ENCODE results near the gene LMF2.
"Not testable (repeated sequence)": the region's sequence is repeated elsewhere in the genome, so short reads cannot be mapped to it uniquely, and the experiment has no call there.

The LMF2 gene, protein sequence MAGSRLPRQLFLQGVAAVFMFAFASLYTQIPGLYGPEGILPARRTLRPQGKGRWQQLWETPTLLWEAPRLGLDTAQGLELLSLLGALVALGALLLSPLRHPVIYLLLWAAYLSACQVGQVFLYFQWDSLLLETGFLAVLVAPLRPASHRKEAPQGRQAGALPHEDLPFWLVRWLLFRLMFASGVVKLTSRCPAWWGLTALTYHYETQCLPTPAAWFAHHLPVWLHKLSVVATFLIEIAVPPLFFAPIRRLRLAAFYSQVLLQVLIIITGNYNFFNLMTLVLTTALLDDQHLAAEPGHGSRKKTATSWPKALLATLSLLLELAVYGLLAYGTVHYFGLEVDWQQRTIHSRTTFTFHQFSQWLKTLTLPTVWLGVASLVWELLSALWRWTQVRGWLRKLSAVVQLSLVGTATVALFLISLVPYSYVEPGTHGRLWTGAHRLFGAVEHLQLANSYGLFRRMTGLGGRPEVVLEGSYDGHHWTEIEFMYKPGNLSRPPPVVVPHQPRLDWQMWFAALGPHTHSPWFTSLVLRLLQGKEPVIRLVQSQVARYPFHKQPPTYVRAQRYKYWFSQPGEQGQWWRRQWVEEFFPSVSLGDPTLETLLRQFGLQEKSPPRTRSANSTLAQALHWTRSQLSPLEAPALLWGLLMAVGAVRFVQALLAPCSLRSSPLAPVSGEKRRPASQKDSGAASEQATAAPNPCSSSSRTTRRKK

DNA sequence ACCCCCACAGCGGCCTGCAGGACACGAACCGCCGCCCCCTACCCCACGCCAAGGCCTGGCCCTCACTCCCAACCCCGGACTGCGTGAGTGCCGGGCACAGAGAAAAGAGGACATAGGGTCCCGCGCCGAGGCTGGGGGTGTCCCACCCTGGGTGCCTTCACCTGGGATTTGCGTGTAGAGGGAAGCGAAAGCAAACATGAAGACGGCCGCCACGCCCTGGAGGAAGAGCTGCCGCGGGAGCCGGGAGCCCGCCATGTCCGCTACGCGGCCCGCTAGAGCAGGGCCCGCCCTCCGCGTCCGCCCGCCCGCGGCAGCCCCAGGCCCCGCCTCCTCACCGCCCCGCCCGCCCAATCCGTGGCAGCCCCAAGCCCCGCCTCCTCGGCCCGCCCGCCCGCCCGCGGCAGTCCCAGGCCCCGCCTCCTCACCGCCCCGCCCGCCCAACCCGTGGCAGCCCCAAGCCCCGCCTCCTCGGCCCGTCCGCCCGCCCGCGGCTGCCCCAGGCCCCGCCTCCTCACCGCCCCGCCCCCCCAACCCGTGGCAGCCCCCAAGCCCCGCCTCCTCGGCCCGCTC lies at the start of gene LMF2:
TSS of gene LMF2 (minus strand) at position 282 of the 570 bp plus-strand sequence. CDS start at position 255, 27 bp downstream.
- peak; percentile 85 to 89 for DNase-seq (ENCODE audit: low read depth in 2 of 2, low spot score in 1 of 2)

- DNase-seq (ENCODE audit: low read depth in 2 of 2, low spot score in 1 of 2): no peak
These were observed 49.2 kb upstream of the LMF2 start for GRCh38 chr22:50556703-50557102.

GRCh38 chr22:50553310-50553709 lies 45.8 kb upstream of the LMF2 start:
- no peak for DNase-seq (ENCODE audit: low read depth in 2 of 2, low spot score in 1 of 2)

DNA sequence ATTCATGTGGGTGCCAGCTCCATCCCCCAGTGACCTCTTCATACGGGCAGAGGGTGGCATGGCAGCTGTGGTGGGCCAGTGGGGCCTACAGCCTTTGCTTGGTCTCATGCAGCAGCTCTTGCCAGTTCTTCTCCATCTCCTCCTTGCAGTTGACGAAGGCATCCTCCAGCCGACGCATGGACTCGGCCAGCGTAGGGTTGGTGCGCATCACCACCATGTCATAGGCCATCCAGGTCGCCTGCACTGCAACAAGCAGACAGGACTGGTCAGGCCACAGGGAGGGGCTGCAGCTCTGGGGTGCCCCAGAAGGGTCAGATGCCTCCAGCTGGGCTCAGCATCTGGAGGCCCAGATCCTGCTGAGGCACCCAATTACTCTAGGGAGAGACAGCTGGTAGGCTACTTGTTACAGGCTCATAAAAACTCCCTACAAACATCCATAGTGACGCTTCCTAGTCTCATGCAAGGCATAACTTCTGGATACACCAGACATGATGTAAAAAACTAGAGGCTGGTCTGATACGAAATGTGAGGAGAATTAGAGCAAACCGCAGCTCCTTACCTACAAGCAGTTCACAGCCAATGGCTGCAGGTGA lies 43.8 kb upstream of the LMF2 start:
- DNase-seq (ENCODE audit: low read depth in 2 of 2, low spot score in 1 of 2): no peak

DNA sequence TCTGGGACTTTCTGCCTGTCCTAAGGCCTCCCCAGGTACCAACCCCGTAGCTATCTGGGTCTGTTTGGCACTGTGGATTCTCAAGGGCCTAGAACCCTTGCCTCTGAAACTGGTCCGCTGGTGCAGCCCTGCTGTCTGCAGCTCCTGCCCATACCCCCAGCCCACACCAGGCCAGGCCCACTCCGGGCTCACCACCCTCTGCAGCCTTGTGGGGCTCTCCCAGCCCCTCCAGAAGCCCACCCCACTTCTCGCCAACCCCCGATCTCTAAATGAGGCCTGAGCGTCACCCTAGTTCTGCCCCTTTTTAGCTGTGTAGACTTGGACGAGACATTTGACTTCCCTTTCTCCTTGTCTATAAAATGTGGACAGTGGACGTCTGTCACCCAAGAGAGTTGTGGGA lies 42.9 kb upstream of the LMF2 start:
- no peak for DNase-seq (ENCODE audit: low read depth in 2 of 2, low spot score in 1 of 2)

DNA sequence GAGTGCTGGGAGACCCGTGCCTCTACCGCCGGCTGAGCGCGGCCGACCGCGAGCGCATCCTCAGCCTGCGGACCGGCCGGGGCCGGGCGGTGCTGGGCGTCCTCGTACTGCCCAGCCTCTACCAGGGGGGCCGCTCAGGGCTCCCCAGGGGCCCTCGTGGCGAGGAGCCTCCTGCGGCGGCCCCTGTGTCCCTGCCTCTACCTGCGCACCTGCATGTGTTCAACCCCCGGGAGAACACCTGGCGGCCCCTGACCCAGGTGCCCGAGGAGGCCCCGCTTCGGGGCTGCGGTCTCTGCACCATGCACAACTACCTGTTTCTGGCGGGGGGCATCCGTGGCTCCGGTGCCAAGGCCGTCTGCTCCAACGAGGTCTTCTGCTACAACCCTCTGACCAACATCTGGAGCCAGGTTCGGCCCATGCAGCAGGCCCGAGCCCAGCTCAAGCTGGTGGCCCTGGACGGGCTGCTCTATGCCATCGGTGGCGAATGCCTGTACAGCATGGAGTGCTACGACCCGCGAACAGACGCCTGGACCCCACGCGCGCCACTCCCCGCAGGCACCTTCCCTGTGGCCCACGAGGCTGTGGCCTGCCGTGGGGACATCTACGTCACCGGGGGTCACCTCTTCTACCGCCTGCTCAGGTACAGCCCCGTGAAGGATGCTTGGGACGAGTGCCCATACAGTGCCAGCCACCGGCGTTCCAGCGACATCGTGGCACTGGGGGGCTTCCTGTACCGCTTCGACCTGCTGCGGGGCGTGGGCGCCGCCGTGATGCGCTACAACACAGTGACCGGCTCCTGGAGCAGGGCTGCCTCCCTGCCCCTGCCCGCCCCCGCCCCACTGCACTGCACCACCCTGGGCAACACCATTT lies 41.7 kb upstream of the LMF2 start:
- DNase-seq (ENCODE audit: low read depth in 2 of 2, low spot score in 1 of 2): no peak

DNA sequence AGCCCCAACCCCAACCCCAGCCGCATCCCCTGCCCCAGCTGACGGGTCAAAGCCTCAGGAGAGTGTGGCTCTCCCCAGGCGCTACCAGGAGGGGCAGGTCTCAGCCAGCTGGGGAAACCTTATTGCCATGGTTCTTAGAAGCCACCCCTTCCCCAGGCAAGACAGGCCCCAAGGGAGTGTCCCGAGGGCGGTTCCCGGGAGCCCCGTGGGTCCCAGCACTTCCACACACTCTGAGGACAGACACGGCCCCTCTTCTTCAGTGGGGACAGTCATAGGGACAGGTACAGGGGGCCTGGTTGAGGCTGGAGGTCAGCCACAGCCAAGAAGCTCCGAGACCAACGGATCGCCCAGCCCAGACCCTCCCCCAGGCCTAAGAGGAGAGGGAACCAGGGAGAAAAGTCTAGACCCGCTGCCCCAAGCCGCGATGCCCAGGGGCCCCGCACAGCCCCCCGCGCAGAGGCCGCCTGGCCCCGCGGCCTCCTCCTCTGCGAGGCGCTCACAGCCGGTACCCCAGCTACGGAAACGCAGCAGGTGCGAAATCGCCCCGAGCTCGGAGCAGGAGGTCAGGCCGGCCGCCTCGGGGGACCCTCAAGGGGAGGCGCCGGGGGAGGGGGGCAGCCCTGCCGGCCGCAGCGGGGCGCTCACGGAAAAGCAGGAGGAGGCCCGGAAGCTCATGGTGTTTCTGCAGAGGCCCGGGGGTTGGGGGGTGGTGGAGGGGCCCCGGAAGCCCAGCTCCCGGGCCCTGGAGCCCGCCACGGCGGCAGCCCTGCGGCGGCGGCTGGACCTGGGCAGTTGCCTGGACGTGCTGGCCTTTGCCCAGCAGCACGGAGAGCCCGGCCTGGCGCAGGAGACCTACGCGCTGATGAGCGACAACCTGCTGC lies 40.8 kb upstream of the LMF2 start:
- no peak for DNase-seq (ENCODE audit: low read depth in 2 of 2, low spot score in 1 of 2)

DNA sequence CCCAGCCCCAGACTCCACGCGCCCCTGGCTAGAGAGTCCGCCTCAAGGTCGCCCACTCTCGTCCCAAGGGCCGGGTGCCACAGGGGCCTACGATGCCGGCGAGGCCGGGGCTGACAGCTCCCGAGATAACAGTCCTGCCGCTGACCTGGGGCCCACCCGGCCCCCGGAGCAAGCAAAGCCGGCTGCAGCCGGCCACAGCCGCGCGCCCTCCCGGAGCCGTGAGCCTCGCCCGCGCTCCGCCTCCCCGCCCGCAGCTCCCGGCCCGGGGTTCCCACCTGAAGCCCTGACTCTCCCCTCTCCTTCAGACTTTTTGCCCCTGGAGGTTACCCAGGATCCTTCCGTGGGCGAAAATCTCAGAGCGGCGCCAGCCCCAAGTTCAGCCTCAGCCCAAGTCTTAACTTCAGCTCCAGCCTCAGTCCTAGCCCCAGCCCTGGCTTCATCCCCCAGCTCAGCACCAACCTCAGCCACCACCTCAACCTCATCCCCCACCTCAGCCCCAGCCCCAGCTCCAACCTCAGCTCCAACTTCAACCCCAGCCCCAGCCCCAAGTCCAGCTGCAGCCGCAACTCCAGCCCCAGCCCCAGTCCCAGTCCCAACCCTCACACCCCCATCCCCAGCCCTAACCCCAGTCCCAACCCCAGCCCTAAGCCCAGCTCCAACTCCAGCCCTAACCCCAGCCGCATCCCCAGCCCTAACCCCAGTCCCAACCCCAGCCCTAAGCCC lies 39.9 kb upstream of the LMF2 start:
- no peak for DNase-seq (ENCODE audit: low read depth in 2 of 2, low spot score in 1 of 2)

DNA sequence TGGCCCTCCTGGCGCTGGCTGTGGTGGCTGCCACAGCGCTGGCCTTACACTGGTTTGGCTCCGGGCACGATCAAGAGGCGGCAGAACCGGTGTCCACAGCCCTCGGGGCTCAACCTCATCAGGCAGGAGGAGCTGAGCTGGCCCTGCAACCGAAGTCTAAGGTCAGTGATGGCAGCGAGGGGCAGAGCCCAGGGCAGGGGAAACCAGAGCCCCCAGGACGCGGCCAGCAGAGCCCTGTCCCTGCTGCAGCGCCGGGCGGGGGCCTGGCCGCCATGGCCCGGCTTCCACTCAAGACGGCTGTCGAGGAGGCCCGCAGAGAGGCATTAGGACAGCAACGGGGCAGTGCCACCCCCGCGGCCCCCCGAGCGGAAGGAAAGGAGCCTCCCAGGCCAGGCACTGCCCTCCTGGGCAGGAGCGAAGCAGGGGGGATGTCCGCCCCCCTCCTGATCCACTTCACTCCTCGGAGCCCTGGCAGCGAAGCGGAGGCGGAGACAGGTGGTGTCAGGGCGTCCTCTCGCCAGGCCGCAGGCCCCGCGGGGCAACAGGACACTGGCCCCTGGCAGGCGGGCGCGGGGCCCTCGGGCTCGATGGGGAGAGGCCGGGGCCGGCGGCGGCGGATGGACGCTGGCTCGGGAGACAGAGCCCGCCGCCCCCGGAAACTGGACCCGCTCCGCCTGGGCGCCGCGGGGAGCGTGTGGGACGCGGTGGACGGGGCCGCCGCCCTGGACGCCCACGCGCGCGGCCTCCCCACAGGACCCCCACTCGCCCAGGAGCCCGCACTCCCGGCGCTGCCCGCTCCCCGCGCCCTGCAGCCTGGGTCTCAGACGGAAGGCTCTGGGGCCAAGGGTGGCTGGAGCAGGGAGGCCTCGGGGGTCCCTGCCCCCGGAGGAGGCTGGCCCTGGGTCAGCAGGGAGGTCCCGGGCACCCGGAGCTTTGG lies 39.1 kb upstream of the LMF2 start:
- no peak for DNase-seq (ENCODE audit: low read depth in 2 of 2, low spot score in 1 of 2)

GRCh38 chr22:50545522-50546325 lies 38.2 kb upstream of the LMF2 start, which contains the start of gene KLHDC7B:
TSS of gene KLHDC7B (plus strand) at chr22:50545899. CDS start at chr22:50546244, 345 bp downstream.
- no peak for DNase-seq (ENCODE audit: low read depth in 2 of 2, low spot score in 1 of 2)

DNA sequence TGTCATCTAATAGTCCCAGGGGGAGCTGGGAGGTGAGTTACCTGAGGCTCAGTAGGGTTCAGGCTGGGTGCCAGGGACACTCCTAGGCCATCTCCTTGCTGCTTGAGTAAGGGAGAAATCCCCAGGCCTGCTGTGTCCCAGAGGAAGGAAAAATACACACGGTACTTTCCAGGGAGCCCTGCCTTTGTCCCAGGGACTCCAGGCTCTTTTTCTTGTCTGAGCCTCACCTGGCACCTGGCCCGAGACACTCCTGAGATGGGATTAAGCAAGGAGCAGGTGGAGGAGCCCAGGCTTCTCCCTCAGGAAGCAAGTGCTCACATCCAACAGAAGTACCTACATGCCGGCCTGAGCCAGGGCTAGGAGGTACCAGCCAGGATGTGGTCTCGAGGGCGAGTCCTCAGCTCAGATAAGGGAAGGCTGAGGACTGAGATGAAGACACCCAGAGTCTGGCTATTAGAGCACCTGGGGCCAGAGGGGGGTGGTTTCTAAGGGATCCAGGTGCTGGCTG lies 37.3 kb upstream of the LMF2 start:
- DNase-seq (ENCODE audit: low read depth in 2 of 2, low spot score in 1 of 2): no peak

- peak in 1 of 2 donors; percentile 73 for DNase-seq (ENCODE audit: low read depth in 2 of 2, low spot score in 1 of 2)
These were observed 36.7 kb upstream of the LMF2 start for GRCh38 chr22:50544078-50544745.

DNA sequence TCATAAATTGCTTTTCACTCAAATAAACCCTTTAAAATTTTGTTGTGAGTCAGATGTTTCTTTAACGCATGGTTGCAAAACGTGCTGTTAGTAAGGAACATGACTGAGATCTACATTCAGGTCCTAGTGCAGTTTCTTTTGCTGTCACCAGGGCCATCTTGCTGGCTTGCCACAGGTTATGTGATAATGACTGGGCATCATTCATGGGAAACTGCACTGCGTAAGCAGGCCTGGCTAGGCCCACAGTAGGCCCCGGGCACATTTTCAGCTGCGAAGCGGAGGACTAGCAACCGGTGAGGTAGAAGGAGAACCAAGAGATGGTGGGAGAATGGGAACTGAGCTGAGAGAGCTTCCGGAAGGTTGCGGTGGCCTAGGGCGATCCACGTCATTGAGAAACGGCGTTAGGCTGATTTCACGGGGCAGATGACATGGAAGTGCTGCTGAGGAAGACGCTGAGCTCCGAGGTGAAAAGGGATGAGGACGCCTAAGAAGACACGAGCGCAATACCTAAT lies 35.0 kb upstream of the LMF2 start:
- DNase-seq (ENCODE audit: low read depth in 2 of 2, low spot score in 1 of 2): no peak

GRCh38 chr22:50541667-50542026 lies 34.1 kb upstream of the LMF2 start:
- not testable (repeated sequence) for DNase-seq (ENCODE audit: low read depth in 2 of 2, low spot score in 1 of 2)

- DNase-seq (ENCODE audit: low read depth in 2 of 2, low spot score in 1 of 2): no peak
These were observed 32.9 kb upstream of the LMF2 start for GRCh38 chr22:50540381-50540780.

- no peak for DNase-seq (ENCODE audit: low read depth in 2 of 2, low spot score in 1 of 2)
These were observed 30.3 kb upstream of the LMF2 start for GRCh38 chr22:50537765-50538164.

Data from stimulated activated CD8-positive, alpha-beta memory T cell treated with anti-CD3 and anti-CD28 coated beads, Interleukin-4, amount 100 ng/mL, for 1 hour (primary cell).